Measurements from ENCODE around the gene BOD1L2. TPM values are rescaled to one million over a fixed set of nuclear protein-coding genes. Genes with fewer than 3 reads are reported as not detected.

BOD1L2 gene
- total RNA-seq, 1 experiment from 2014 or later = not detected

- no peak for DNase-seq (ENCODE audit: low read depth)
These were observed 3.2 kb downstream of the BOD1L2 start for GRCh38 chr18:57150081-57150480.

- no peak for DNase-seq (ENCODE audit: low read depth)
These were observed 3.9 kb downstream of the BOD1L2 start for GRCh38 chr18:57150828-57151227.

- DNase-seq (ENCODE audit: low read depth) = no peak
These were observed 7.4 kb downstream of the BOD1L2 start for GRCh38 chr18:57154191-57154830.

DNA sequence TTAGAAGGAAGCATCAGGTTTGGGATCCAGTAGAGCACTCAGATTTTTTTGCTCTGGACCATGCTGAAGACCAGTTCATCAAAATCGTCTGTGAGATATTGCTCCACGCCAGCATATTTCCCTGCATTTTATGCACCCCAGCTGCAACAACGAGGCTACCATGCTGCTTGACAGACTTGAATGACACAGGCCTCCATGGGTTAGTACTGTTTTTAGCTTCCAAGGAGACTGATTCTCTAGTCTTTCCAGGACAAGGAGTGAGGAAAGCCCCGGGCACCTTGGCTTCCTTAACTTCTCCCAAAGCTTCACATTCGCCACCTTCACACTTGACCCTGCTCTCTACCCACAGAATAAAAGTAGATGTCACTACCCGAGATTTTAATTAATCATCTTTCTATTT, 17.5 kb downstream of the BOD1L2 start:
- no peak for DNase-seq (ENCODE audit: low read depth)

- no peak for DNase-seq (ENCODE audit: low read depth)
These were observed 20.9 kb downstream of the BOD1L2 start for GRCh38 chr18:57167617-57168308.

- DNase-seq (ENCODE audit: low read depth) = no peak
These were observed 24.1 kb downstream of the BOD1L2 start for GRCh38 chr18:57171026-57171425.

DNA sequence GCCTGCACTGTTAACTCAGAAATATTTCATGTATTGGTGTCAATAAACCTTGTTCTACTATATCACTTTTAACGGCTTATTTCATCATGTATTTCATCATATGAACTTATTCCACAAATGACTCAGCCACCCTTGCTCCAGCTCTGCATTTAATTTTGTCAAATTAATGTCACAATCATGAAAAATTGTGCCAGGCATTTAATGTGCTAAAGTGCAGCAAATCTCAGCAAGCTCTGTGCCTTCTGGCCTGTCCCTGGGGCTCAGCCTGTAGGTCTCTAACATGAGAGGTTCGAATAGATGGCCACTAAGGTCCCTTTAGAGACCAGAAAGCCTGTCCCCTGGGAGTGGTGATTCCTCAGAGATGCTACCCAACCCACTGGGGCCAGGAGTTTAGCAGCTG, 28.6 kb downstream of the BOD1L2 start:
- DNase-seq (ENCODE audit: low read depth) = no peak

DNA sequence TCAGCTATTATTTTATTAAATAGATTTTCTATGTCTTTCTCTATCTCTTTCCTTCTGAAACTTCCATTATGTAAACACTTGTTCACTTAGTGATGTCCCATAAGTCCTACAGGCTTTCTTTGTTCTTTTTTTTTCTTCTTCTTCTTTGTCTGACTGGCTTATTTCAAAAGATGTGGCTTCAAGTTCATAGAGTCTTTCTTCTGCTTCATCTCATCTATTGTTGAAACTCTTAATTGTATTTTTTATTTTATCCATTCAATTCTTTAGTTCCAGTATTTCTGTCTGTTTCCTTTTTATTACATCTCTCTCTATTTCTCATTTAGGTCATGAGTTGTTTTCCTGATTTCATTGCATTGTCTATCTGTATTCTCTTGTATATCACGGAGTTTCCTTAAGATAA, 38.5 kb downstream of the BOD1L2 start:
- DNase-seq (ENCODE audit: low read depth) = no peak

- no peak for DNase-seq (ENCODE audit: low read depth)
These were observed 42.1 kb downstream of the BOD1L2 start for GRCh38 chr18:57188851-57189557.

DNA sequence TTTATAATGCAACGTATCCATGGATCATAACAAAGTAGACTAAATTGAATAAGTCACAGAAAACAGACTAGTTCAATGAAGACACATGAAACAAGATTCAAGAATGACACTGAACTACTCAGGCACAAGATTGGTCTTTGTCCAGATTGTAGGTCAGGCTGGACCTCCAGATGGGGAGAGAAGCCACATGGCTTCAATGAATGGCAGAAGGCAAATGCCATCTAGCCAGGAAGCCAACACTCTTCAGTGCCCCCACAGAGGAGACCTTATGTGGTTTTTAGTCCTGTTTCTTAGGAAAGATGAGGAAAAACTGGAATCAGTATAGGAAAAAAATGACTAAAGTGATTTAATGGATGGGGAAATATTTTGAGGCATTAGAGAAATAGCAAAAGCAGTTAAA, 43.1 kb downstream of the BOD1L2 start:
- DNase-seq (ENCODE audit: low read depth) = no peak

- no peak for DNase-seq (ENCODE audit: low read depth)
These were observed 47.2 kb downstream of the BOD1L2 start for GRCh38 chr18:57194070-57194469.

- DNase-seq (ENCODE audit: low read depth) = no peak
These were observed 47.7 kb downstream of the BOD1L2 start for GRCh38 chr18:57194622-57195021.

DNA sequence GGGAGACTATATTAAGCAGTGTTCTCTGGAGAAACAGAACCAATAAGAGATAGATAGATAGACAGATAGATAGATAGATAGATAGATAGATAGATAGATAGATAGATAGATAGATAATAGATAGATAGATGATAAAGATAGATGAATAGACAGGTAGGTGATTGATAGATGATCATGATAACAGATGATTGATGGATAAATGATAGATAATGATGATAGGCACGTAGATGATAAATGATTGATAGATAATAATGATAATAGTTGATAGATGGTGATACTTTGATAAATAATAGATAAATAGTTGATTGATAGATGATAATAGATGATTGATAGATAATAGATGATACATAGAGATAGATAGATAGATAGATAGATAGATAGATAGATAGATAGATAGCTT, 48.5 kb downstream of the BOD1L2 start:
- DNase-seq (ENCODE audit: low read depth) = no peak

GRCh38 chr18:57197261-57197660, 50.4 kb downstream of the BOD1L2 start:
- no peak for DNase-seq (ENCODE audit: low read depth)

DNA sequence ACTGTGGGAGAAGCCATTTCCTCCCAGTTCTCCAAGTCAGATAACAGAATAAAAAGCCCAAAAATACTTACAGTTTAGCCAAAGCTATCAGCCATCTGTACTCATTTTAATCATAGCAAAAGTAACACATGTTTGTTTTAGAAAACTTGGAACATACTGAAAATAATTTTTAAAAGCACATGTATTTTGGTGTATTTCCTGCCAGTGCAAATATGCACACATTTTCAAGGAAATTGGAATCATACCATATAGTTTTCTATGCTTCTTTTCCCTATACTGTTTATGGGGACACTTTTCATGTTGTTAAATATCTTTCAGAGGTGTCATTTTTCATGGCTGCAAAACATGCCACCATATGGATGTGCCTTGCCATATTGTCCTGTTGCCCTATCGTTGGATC, 51.2 kb downstream of the BOD1L2 start:
- no peak for DNase-seq (ENCODE audit: low read depth)

Other genes starting within 250 kb of the BOD1L2 start
- gene ST8SIA3, start 205.5 kb downstream of the BOD1L2 start, total RNA-seq (2014; rRNA removed; shearing (Covaris generic)) = not detected in 2 replicates